HG02852 (cell line): ENCODE data around the gene COPS6.
A peak's percentile ranks its signal among the peaks of the same experiment; 100 is the strongest.

Experiments used
- ATAC-seq: cut with Tn5 transposase; IDR thresholded peaks from one replicate; pipeline ENCODE4 v1.9.1; 2021; ENCODE audit warnings: mild to moderate bottlenecking, moderate library complexity; ENCODE audit not compliant: unreplicated experiment

COPS6 gene

DNA sequence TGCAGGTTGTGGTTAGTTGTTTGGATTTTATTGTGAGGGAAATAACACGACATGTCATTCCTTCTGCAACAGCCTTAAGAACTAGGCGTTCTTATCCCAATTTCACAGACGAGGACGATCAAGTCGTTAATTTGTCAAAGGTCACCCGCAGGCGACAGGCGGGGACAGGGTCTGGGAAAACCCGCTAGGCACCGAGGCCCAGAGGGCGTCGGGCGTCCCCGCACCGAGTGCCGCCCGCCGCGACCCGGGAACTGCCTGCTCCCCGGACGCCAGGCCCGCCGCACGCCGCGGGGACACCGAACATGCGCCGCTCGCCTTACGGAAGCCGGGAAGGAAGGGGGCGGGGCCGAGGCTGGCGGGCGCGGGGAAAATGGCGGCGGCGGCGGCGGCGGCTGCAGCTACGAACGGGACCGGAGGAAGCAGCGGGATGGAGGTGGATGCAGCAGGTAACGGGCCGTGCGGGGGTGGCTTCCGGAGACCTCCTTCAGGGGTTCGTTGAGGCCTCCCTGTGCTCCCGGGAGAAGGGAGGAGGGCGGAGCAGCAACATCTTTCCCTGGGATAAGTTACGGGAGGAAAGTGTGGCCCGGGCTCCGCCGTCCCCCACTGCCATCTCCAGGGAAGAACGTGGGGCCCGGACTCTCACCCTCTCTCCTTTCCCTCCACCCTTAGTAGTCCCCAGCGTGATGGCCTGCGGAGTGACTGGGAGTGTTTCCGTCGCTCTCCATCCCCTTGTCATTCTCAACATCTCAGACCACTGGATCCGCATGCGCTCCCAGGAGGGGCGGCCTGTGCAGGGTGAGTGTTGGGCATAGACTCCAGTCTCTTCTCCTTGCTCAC is at the start of gene COPS6:
COPS6 (plus strand) TSS at position 349 of the 837 bp plus-strand sequence; CDS start at position 371, 22 bp downstream.
- peak; percentile 63 for ATAC-seq

DNA sequence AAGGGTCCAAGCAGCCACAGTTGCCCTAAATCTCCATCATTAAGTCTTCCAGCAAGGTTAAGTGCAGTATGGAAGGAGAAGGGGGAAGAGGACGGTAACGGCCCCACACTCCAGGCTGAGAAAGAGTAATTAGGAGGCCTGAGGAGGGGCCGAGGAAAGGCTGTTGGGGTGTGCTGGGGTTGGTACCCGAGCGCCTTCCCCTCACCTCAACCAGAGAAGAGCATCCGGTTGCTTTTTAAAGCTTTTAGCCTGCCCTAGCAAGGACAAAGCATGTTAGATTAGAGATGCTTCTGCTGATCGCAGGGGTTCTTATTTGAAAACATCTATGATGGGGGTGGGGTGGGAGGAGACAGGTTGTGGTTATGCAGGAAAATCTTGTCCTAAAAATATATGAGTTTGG is 48.2 kb upstream of the COPS6 start:
- no peak for ATAC-seq

DNA sequence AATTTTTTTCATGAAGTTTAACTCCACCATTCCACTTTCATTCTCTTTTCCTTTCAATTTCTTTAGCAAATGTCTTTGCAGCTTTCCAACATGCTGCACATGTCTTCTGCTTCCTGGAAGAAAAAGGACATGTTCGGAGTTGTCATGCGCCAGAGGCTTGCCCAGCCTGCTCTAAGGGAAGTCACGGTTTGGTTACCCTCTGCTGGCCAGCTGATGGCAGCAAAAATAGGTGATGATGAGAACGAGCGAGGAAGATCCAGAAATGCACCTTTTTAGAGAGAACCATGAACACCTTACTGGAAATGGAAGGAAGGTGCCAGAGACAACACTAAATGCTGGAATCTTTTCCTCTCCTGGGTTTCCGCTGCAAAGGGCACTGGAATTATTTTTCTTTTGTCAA is 44.1 kb upstream of the COPS6 start:
- ATAC-seq: no peak

DNA sequence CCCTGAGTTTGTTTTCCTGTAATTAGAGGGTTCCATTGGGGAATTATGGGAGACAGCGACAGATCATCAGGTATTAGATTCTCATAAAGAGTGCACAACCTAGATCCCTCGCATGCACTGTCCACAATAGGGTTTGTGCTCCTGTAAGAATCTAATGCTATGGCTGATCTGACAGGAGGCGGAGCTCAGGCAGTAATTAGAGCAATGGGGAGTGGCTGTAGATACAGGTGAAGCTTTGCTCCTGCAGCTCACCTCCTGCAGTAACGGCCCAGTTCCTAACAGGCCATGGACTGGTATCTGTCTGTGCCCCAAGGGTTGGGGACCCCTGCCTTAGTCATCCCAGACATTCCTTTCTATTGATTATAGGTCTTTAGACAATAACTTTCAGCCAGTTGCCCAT is 40.1 kb upstream of the COPS6 start:
- no peak for ATAC-seq

DNA sequence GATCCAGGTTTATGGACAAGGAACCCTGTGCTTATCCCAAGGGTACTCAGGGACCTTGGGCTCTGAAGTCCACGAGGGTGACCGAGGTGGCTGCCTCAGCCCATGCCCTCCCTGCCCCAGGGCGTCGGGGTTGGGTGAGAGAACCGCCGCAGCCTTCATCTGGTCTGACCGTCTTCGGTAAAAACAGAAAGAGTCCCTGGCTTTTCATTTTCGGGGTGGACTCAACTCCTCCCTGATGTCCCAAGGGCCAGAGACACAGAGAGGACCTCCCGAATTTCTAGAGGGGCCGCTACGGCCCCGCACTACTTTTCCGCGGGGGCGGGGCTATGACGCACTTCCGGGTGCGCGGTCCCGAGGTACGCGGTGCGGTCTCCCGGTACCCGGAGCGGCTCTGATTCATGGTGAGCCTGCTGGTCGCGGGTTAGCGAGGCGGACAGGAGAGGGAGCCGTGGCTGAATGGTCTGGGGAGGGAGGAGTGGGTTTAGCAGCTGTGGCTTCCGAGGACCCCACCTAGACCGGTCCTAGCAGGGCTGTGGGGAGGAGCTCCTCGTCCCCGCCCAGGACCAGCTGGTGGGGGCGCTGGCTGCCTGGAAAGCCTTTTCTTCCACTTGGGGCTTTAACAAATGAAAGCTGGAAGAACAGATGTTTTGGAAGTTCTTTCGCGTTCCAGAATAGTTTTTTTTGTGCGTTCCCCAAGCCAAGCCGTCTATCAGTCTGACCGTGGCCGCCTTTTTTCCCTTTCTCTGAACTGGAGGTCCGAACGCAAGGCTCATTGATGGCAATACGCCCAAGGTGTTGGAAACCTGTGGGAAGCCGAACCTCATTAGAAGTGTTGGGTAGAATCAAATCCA is 39.1 kb upstream of the COPS6 start, which contains the start of gene ZSCAN21:
ZSCAN21 (plus strand) TSS at position 334 of the 851 bp plus-strand sequence. CDS start 7,233 bp downstream, outside the sequence.
- ATAC-seq: peak; percentile 92

DNA sequence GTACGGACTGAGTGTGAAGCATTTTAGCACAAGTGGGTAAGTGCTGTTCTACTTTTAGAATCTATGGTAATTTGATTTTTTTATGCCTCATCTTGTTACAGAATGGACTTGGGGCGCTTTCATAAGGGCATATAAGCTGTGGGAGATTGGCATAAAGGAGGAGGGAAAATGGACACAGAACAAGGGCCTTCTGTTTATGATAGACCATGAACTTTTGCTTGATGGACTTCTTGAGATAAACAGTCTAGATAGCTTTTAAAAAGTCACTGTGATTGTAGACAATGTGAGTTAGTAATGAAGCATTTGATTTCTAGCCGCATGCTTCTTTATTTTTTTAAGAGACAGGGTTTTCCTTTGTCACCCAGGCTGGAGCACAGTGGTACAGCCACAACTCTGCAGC is 37.2 kb upstream of the COPS6 start:
- ATAC-seq: no peak

DNA sequence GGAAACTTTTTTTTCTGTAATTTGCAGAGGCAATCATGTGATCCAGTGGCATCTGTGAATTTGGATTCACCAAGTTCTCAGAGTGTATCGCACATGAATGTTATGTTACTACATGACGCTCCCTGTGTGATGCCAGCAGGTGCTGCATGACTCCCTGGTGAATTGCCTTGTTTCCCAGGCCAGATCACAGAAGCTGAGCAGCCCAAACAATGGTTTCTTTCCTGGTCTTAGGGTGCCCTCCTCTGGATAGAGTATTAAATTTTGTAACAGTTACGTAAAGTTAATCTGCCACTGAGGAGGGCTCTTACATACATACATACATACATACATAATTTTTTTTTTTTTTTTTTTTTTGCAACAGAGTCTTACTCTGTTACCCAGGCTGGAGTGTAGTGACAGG is 35.6 kb upstream of the COPS6 start:
- no peak for ATAC-seq

DNA sequence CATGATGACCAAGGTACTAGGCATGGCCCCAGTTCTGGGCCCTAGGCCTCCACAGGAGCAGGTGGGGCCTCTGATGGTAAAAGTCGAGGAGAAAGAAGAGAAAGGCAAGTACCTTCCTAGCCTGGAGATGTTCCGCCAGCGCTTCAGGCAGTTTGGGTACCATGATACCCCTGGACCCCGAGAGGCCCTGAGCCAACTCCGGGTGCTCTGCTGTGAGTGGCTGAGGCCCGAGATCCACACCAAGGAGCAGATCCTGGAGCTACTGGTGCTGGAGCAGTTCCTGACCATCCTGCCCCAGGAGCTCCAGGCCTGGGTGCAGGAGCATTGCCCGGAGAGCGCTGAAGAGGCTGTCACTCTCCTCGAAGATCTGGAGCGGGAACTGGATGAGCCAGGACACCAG is 31.8 kb upstream of the COPS6 start:
- no peak for ATAC-seq

DNA sequence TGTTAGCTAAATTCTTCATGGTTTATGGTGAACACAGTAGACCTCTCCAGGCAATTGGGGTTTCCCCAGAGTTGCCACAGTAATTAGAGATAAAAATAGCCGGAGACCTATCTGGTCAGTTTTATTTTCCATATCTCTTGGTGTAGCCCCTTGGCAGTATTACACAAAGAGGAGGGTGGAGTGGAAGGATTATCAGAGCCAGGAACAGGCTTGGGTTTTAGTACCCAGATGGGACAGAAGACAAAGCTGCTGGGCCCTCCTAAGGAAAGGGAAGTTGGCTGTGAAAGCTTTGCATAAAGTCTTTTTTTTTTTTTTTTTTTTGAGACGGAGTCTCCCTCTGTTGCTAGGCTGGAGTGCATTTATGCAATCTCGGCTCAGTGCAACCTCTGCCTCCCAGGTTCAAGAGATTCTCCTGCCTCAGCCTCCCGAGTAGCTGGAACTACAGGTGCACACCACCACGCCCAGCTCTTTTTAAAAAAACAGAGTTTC is 29.5 kb upstream of the COPS6 start:
- no peak for ATAC-seq

DNA sequence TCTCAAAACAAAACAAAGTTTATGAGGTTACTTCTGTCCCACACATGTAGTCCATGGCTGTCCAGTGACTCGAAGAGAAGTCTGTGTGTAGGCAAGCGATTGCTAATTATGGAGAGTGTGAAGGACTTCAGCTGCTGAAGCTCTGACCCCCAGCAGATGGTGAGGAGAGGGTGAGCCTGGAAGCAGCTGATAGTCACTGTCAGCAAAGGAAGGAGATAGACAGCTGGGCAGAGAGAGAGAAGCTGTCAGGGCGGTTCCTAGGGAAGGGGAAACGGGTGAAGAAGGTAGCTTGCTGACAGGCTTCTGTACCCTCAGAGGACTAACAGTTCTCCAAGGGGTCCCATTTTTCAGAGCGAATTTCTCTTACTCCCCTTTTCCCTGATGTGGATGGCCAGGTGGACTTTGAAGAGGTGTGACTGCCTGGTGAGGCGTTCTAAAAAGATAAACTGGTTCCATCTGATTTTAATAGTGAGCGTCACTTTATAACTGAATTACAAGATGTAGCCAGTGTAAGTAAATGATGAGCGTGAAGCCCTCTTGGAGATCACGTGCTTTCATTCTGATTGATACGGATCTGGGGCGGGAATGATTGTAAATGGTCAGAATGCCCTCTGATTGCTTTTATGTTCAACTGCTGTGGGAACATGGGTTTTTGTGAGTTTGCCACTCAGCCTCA is 27.1 kb upstream of the COPS6 start:
- no peak for ATAC-seq

DNA sequence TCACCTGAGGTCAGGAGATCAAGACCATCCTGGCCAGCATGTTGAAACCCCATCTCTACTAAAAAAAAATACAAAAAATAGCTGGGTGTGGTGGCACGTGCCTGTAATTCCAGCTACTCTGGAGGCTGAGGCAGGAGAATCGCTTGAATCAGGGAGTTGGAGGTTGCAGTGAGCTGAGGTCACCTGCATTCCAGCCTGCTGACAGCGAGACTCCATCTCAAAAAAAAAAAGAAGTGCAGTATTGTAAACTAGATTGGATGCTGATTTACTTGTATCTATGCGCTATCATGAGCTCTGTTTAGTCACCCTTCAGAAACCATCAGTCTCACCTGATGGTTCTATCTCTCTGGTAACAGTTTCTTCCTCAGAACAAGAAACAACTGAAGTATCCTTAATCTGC is 25.4 kb upstream of the COPS6 start:
- no peak for ATAC-seq

DNA sequence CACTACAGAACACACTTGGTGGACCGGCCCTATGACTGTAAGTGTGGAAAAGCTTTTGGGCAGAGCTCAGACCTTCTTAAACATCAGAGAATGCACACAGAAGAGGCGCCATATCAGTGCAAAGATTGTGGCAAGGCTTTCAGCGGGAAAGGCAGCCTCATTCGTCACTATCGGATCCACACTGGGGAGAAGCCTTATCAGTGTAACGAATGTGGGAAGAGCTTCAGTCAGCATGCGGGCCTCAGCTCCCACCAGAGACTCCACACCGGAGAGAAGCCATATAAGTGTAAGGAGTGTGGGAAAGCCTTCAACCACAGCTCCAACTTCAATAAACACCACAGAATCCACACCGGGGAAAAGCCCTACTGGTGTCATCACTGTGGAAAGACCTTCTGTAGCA is 24.6 kb upstream of the COPS6 start:
- no peak for ATAC-seq

DNA sequence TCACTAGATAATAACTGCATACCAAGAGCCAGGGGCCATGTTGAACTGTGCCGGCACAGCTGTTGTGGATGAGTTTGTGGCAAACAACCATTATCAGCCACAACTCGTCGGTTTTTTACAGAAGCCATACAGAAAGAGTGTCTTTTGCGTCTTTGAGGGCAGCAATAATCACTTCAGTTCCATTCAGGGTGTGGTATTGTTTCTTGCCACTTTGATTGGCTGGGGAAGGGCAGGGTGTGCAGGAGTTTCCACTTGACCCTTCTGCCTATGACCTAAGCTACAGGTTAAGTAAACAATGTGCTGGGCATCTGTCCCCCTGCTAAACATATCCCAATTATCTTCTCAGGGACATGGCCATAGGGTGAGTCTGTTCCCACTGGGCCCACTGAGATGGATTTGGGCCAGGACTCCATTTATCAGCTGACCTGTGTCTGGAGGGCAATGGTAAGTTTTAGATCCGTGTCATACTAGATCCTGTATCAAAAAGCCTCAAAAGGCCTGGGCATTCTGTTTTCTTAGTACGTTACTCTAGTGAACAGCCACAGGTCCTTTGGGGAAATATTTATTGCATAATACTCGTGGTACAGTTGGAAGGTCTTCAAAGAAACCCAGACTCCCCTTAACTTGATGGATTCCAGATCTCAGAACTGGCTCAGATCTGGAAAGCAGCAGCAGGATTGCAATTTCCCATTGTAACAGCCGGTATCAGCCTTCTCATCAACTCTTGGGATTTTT is 23.1 kb upstream of the COPS6 start:
- ATAC-seq: no peak

DNA sequence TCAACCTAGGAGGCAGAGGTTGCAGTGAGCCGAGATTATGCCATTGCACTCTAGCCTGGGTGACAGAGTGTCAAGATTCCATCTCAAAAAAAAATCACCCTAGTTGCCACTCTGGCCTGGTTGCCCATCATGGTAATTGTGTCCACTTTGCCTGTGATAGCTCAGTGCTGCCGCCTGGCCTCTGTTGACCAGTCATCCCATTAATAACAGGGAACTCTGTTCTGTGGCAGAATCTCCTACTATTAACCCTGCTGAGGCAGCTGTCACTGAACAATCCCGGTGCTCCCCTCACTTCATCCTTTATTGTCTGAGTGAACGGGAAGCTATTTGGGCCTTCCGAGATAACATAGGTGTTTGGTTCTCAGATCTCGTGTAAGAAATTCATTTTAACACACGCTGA is 21.8 kb upstream of the COPS6 start:
- no peak for ATAC-seq

DNA sequence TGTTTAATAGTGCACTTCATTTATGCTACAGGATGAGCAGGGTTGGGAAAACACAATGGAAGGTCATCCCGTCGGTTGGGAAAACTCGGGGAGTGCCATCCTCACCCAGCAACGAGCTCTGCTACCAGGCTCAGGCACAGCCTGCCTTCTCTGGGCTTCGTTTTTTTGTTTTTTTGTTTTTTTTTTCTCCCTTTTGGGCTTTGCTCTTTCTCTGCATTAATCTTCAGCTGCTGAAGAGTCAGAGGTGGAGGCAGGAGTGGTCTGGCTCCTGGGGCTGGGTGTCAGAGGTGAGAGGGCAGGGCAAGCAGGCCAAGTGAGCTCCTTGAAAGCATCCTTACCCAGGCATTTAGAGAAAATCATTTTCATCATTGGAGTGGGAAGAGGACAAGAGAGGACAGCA is 18.8 kb upstream of the COPS6 start:
- ATAC-seq: no peak

DNA sequence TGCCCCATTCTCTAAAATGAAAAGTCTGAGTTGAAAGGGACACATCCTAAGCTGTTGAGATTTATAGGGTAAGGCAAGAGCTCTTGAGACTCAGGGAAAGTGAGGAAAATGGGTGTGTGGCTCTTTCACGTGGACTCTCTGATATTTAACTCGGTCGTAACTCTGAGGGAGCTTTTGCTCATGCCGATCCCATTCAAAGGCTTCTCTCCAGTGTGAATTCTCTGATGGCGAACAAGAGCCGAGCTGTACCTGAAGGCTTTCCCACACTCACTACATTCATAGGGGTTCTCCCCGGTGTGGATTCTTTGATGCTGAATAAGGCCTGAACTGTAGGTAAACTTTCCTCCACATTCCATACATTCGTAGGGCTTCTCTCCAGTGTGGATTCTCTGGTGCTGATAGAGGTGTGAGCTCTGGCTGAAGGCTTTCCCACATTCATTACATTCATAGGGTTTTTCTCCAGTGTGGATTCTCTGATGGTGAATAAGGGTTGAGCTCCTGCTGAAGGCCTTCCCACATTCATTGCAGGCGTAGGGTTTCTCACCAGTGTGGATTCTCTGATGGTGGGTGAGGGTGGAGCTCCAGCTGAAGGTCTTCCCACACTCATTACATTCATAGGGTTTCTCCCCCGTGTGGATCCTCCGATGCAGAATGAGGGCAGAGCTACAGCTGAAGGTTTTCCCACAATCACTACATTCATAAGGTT is 17.6 kb upstream of the COPS6 start:
- no peak for ATAC-seq

DNA sequence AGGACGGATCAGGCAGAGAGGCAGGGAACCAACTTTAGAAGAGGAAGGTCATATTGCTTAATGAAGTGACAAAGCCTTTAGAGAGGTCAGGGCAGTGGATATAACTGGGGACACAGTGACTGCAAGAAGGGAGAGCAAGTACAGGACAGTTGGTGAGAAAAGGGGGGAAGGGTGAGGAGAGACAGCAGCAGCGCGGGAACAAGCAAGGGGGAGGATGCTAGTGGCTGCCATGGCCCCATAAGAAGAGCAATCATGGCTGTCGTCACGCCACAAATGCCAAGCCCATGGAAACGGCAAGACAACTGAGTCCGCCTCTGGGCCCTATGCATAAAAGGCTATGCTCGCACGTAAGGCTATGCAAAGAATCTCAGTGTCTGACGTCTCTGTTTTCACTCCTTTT is 16.3 kb upstream of the COPS6 start:
- no peak for ATAC-seq

DNA sequence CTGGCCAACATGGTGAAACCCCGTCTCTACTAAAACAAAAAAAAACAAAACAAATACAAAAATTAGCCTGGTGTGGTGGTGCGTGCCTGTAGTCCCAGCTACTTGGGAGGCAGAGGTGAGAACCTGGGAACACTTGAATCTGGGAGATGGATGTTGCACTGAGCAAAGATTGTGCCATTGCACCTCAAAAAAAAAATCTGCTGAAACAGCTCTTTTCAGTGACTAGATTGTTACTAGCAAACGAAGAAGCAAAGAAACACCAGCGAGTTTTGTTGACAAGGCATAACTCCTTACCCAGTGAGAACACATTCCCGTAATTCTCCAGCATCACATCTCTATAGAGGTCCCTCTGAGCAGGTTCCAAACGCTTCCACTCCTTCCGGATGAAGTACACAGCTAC is 13.9 kb upstream of the COPS6 start:
- ATAC-seq: no peak

DNA sequence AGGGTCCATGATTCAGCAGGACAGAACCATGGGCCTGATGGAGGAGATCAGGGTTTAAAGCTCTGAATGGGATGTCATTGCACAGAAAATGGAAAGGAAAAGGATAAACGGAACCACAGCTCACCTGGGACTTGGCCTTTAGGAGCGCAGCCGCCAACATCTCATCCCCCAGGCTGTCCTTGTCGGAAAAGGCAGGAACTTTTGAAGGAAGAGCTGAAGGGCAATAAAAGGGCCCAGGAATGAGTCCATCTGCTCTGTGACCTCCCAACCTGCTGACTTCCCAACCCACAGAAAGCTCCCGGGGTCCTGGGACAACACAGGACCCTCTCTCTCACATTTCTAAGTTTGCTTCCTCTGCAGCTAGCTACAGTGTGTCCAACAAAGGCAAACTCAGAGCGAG is 13.4 kb upstream of the COPS6 start:
- ATAC-seq: no peak

DNA sequence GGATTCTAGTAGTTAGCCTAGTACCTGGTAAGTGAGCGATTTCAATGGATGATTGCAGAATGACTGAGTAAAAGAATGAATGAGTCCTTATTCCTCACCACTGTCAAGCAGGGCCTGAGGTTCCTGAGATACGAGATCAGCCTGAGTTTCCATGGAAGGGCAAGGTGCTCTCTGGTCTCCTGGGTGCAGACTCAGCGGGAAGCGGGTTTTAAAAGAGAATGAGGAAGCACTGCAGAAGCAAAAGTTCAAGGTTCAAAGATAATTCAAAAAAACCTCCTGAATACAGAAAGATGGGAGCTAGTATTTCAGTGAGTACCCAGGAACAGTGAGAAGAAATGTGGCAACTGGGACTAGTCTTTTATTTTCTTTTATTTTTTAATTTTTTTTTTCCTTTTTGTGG is 11.6 kb upstream of the COPS6 start:
- no peak for ATAC-seq
